Epidermal melanocyte (primary cell): ENCODE data around the gene VCL.

ENCODE experiments used
- DNase-seq: peaks from one replicate; pipeline ENCODE4 v3.0.0; 2011; ENCODE audit warnings: low spot score; ENCODE audit not compliant: insufficient read length

VCL gene

GRCh38 chr10:74150990-74151878, 153.3 kb downstream of the VCL start, which contains the start of gene ADK:
Gene ADK, plus strand, starts transcription at chr10:74151221. Its CDS starts 58 bp downstream, at chr10:74151279.
- peak; percentile 95 for DNase-seq

GRCh38 chr10:74151879-74152722, 154.2 kb downstream of the VCL start:
- DNase-seq, result no peak

- no peak for DNase-seq
Measured at GRCh38 chr10:74153123-74153522, 155.2 kb downstream of the VCL start.

- DNase-seq, result no peak
Measured at GRCh38 chr10:74153676-74154075, 155.8 kb downstream of the VCL start.

GRCh38 chr10:74156919-74157289, 159.0 kb downstream of the VCL start:
- no peak for DNase-seq

GRCh38 chr10:74160013-74160412, 162.1 kb downstream of the VCL start:
- no peak for DNase-seq

- DNase-seq, result no peak
Measured at GRCh38 chr10:74163319-74164068, 165.6 kb downstream of the VCL start.

- no peak for DNase-seq
Measured at GRCh38 chr10:74164716-74165529, 167.0 kb downstream of the VCL start.

GRCh38 chr10:74165530-74165901, 167.6 kb downstream of the VCL start:
- no peak for DNase-seq

- DNase-seq, result no peak
Measured at GRCh38 chr10:74167443-74167842, 169.5 kb downstream of the VCL start.
